NCI-H774 (cell line): Measurements from ENCODE around the gene ATXN7L1.
"Not testable (repeated sequence)": the region's sequence is repeated elsewhere in the genome, so short reads cannot be mapped to it uniquely, and the experiment has no call there.

ENCODE experiments used
- DNase-seq: peaks from one replicate; lab custom pipeline; 2025; lab: John Stamatoyannopoulos, UW

Gene ATXN7L1

GRCh38 chr7:105890290-105890997 is 14.0 kb upstream of the ATXN7L1 start:
- DNase-seq: no peak

DNA sequence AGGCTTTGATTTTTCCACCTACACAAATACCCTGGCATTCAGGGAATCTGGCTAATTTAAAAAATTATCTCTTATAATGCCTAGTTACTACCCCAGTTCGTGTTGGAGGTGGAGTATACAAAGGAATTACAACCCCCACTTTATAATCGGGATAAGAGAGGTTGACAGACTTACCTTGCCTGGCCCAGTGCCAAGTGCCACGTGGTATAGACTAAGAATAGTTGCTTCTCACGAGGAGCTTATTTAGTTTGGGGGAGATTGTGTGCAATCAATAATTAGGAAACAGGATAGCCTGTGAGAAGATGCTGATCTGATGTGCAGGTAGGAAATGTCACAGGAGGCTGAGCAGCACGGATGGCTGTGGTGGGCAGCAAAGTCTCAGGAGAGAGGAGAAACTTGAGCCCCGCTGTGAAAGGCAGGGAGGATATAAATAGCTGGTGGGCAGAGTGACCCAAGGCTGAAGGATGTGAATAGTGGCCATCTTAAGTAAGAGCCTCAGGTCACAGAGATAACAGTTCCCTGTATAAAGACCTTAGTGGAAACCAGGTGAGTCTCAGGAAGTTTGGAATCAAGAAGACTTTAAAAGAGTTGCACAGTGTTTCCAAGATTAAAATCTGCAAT is 11.3 kb upstream of the ATXN7L1 start:
- no peak for DNase-seq

- DNase-seq: no peak
These were observed 10.4 kb upstream of the ATXN7L1 start for GRCh38 chr7:105886776-105887175.

DNA sequence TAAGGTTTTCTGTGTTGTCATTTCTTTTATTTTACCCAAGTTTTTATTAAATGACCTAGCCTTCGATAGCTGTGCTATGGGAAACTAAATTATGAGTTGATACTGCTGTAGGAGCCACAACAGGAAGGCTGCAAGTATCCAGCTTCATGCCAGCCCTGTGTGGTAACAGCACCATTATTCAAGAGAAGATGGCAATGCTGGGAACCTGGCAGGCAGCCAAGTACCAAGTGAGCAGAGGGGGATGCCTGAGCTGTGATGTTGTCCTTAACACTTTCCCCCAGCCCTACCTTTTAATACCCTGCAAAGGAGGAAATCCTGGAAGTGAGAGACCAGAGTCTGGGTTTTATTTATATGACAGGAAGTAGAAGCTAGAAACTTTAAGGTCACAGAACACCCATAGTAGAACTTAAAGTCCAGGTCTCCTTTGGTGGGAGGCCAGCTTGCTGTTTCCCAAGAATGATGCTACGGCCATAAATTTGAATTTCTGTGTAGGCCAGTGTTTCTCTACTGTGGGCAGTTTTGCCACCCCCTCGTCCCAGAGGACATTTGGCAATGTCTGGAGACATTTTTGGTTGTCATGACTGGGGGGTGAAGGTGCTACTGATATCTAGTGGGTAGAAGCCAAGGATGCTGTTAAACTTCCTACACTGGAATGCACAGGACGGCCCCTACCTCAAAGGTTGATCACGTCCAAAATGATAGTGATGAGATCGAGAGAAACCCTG is 9.2 kb upstream of the ATXN7L1 start:
- no peak for DNase-seq

- not testable (repeated sequence) for DNase-seq
These were observed 6.8 kb upstream of the ATXN7L1 start for GRCh38 chr7:105883179-105883578.

GRCh38 chr7:105881439-105881838 is 5.0 kb upstream of the ATXN7L1 start:
- DNase-seq: no peak

- DNase-seq: no peak
These were observed 4.4 kb upstream of the ATXN7L1 start for GRCh38 chr7:105880571-105881330.

- DNase-seq: no peak
These were observed 3.4 kb upstream of the ATXN7L1 start for GRCh38 chr7:105879782-105880181.

GRCh38 chr7:105878746-105879605 is 2.6 kb upstream of the ATXN7L1 start:
- DNase-seq: no peak

- no peak for DNase-seq
These were observed 1.3 kb upstream of the ATXN7L1 start for GRCh38 chr7:105877736-105878135.

GRCh38 chr7:105876964-105877601 is 684 bp upstream of the ATXN7L1 start:
- no peak for DNase-seq

DNA sequence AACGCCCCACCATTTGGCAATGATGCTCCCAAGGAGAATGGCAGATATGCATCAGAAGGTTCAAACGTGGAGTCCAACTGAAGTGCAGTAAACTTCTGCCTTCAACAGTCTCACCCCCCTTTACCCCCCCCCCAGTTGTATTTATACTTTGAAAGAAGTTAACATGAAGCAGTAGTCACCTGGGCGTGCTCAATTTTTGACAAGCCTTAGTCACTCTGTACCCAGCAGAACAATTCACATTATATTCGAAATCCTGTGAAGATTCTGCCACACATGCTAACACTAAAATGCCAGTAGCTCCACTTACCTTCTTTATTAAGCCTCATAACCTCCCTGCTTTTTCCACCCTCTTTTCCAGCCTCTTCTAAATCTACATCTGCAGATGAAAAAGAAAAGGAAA is 894 bp downstream of the ATXN7L1 start:
- no peak for DNase-seq

- DNase-seq: no peak
These were observed 2.3 kb downstream of the ATXN7L1 start for GRCh38 chr7:105874055-105874454.

DNA sequence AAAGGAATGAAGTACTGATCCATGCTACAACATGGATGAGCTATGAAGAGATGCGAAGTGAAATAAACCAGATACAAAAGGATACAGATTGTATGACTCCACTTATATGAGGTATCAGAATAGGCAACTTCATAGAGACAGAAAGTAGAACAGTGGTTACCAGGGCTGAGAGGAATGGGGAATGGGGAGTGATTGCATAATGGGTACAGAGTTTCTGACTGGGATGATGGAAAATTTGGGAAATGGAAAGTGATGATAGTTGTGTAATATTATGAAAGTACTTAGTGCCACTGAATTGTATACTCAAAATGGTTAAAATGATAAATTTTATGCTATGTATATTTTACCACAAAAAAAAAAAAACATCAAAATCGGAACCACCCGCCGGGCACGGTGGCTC is 3.9 kb downstream of the ATXN7L1 start:
- DNase-seq: no peak

GRCh38 chr7:105871142-105871541 is 5.3 kb downstream of the ATXN7L1 start:
- DNase-seq: no peak

DNA sequence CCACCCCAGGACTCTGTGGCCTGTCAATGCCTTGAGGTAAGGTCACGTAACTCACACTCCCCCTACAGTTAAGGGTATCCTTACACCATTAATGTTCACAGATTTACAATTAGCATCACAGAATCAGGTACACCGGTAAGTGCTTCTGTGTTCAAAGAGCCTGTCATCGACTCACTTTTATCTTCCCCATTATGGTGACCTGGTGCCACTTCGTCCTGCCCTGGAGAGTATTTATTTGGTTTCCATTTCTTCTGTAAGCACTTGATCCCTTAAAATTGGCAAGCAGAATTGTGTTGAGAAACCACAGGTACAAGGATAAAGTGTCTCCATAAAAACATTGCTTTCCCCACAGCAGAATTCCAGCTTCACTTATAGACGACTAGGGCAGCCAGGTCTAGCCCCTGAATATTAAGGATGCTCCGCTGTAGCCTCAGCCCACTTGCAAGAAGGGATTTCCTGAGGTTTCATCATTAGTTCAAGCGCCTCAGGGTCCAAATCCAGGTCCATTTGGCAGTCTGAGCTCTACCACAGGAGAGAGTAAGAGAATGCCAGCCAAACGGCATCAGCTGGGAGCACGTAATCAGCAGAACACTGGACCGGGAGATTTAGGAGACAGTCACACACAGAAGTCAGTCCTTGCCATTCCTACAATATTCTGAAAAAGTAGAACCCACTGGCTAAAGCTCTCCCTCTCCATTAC is 10.1 kb downstream of the ATXN7L1 start:
- DNase-seq: no peak

GRCh38 chr7:105863876-105864275 is 12.5 kb downstream of the ATXN7L1 start:
- no peak for DNase-seq

GRCh38 chr7:105862770-105863169 is 13.6 kb downstream of the ATXN7L1 start:
- DNase-seq: no peak

- no peak for DNase-seq
These were observed 14.1 kb downstream of the ATXN7L1 start for GRCh38 chr7:105862276-105862675.

GRCh38 chr7:105861224-105861623 is 15.2 kb downstream of the ATXN7L1 start:
- no peak for DNase-seq
